ENCODE results near the gene LRRC75B. TPM values are rescaled to one million over a fixed set of nuclear protein-coding genes. Genes with fewer than 3 reads are reported as not detected.

LRRC75B gene
- total RNA-seq, 1 experiment from 2014 or later = 0.86 TPM

GRCh38 chr22:24550902-24551435 lies 41.9 kb downstream of the LRRC75B start:
- BruUV-seq (replicated peaks) = no TSS peak
- DNase-seq (ENCODE audit: low spot score) = no peak
- CTCF ChIA-PET = no interaction called here
- POLR2A ChIA-PET (ENCODE audit: low non-redundant PET) = no interaction called here
- TF ChIP-seq EZH2 (IDR thresholded peaks at IDR 0.05; ENCODE audit: borderline replicate concordance, low read depth, low read length, poor library complexity, severe bottlenecking) = no peak
- no peak for TF ChIP-seq CTCF (conservative IDR thresholded peaks at IDR 0.05; ENCODE audit: low read depth, low read length)
- H3K27me3 ChIP-seq (replicated peaks; ENCODE audit: insufficient read depth, low read depth, low read length, poor library complexity) = no peaks in the 10 kb centered on the region
- H3K4me1 ChIP-seq (ENCODE audit: insufficient read depth, low read length, poor library complexity, severe bottlenecking) = peaks cover 9% of the 10 kb centered on the region
- intact Hi-C loops (cut with micrococcal nuclease; ENCODE audit: unreplicated experiment) = no loop called here
- no peak overlapping the region for H3K4me3 ChIP-seq (ENCODE audit: low read depth, low read length, poor library complexity, severe bottlenecking)
- no peak overlapping the region for H3K27ac ChIP-seq (ENCODE audit: low read depth, low read length, poor library complexity, severe bottlenecking)
- H3K36me3 ChIP-seq (ENCODE audit: insufficient read depth, low read length, poor library complexity, severe bottlenecking) = peaks cover 18% of the 10 kb centered on the region
- no peaks in the 10 kb centered on the region for H3K9me3 ChIP-seq (ENCODE audit: low read depth, low read length, poor library complexity, severe bottlenecking)

- ChIA-PET POLR2A (ENCODE audit: low non-redundant PET) (no interaction called here), CTCF (no interaction called here)
- TF ChIP-seq CTCF (conservative IDR thresholded peaks at IDR 0.05; ENCODE audit: low read depth, low read length) = no peak
- no peak for TF ChIP-seq EZH2 (IDR thresholded peaks at IDR 0.05; ENCODE audit: borderline replicate concordance, low read depth, low read length, poor library complexity, severe bottlenecking)
- no peak for DNase-seq (ENCODE audit: low spot score)
- H3K27me3 ChIP-seq (replicated peaks; ENCODE audit: insufficient read depth, low read depth, low read length, poor library complexity) = no peaks in the 10 kb centered on the region
- peaks cover 18% of the 10 kb centered on the region for H3K36me3 ChIP-seq (ENCODE audit: insufficient read depth, low read length, poor library complexity, severe bottlenecking)
- peaks cover 9% of the 10 kb centered on the region for H3K4me1 ChIP-seq (ENCODE audit: insufficient read depth, low read length, poor library complexity, severe bottlenecking)
- BruUV-seq (replicated peaks) = no TSS peak
- H3K9me3 ChIP-seq (ENCODE audit: low read depth, low read length, poor library complexity, severe bottlenecking) = no peaks in the 10 kb centered on the region
- H3K27ac ChIP-seq (ENCODE audit: low read depth, low read length, poor library complexity, severe bottlenecking) = no peak overlapping the region
- intact Hi-C loops (cut with micrococcal nuclease; ENCODE audit: unreplicated experiment) = no loop called here
- no peak overlapping the region for H3K4me3 ChIP-seq (ENCODE audit: low read depth, low read length, poor library complexity, severe bottlenecking)
Measured at GRCh38 chr22:24550028-24550901, 42.6 kb downstream of the LRRC75B start.

- peaks cover 8% of the 10 kb centered on the region for H3K4me1 ChIP-seq (ENCODE audit: insufficient read depth, low read length, poor library complexity, severe bottlenecking)
- intact Hi-C loops (cut with micrococcal nuclease; ENCODE audit: unreplicated experiment) = no loop called here
- ChIA-PET CTCF (no interaction called here), POLR2A (ENCODE audit: low non-redundant PET) (no interaction called here)
- H3K36me3 ChIP-seq (ENCODE audit: insufficient read depth, low read length, poor library complexity, severe bottlenecking) = peaks cover 28% of the 10 kb centered on the region
- H3K27ac ChIP-seq (ENCODE audit: low read depth, low read length, poor library complexity, severe bottlenecking) = no peak overlapping the region
- H3K4me3 ChIP-seq (ENCODE audit: low read depth, low read length, poor library complexity, severe bottlenecking) = no peak overlapping the region
- no TSS peak for BruUV-seq (replicated peaks)
- no peak for DNase-seq (ENCODE audit: low spot score)
- no peaks in the 10 kb centered on the region for H3K9me3 ChIP-seq (ENCODE audit: low read depth, low read length, poor library complexity, severe bottlenecking)
- TF ChIP-seq CTCF (conservative IDR thresholded peaks at IDR 0.05; ENCODE audit: low read depth, low read length) (no peak), EZH2 (IDR thresholded peaks at IDR 0.05; ENCODE audit: borderline replicate concordance, low read depth, low read length, poor library complexity, severe bottlenecking) (no peak)
- no peaks in the 10 kb centered on the region for H3K27me3 ChIP-seq (replicated peaks; ENCODE audit: insufficient read depth, low read depth, low read length, poor library complexity)
Measured at GRCh38 chr22:24548812-24549211, 44.1 kb downstream of the LRRC75B start.
